ENCODE data around the gene GOSR1. TPM values are rescaled to one million over a fixed set of nuclear protein-coding genes. Genes with fewer than 3 reads are reported as not detected.
A peak's percentile ranks its signal among the peaks of the same experiment; 100 is the strongest.

Gene GOSR1
- total RNA-seq (10 to 100 TPM; 29.6 to 96.0 (median 50.2) TPM), polyA plus RNA-seq (10 to 100 TPM; 15.4 to 71.1 (median 21.3) TPM)
- long read RNA-seq, donor 1, full-length matches to known transcripts, result 11 of 11 reads
- long read RNA-seq, donor 1, partial matches to known transcripts, result 0 of 11 reads
- long read RNA-seq, donor 1, other reads (novel, unspliced or antisense), result 0 of 11 reads
- long read RNA-seq, donor 2, full-length matches to known transcripts, result 12 of 12 reads
- long read RNA-seq, donor 2, partial matches to known transcripts, result 0 of 12 reads
- long read RNA-seq, donor 2, other reads (novel, unspliced or antisense), result 0 of 12 reads
- long read RNA-seq, donor 3, full-length matches to known transcripts, result 15 of 15 reads
- long read RNA-seq, donor 3, partial matches to known transcripts, result 0 of 15 reads
- long read RNA-seq, donor 3, other reads (novel, unspliced or antisense), result 0 of 15 reads
- long read RNA-seq, donor 4, full-length matches to known transcripts, result 28 of 40 reads
- long read RNA-seq, donor 4, partial matches to known transcripts, result 5 of 40 reads
- long read RNA-seq, donor 4, other reads (novel, unspliced or antisense), result 7 of 40 reads
- long read RNA-seq, donor 5, full-length matches to known transcripts, result 31 of 58 reads
- long read RNA-seq, donor 5, partial matches to known transcripts, result 2 of 58 reads
- long read RNA-seq, donor 5, other reads (novel, unspliced or antisense), result 25 of 58 reads
- long read RNA-seq, donor 6, full-length matches to known transcripts, result 13 of 19 reads
- long read RNA-seq, donor 6, partial matches to known transcripts, result 4 of 19 reads
- long read RNA-seq, donor 6, other reads (novel, unspliced or antisense), result 2 of 19 reads
- long read RNA-seq, donor 7, full-length matches to known transcripts, result 12 of 12 reads
- long read RNA-seq, donor 7, partial matches to known transcripts, result 0 of 12 reads
- long read RNA-seq, donor 7, other reads (novel, unspliced or antisense), result 0 of 12 reads
- long read RNA-seq, donor 8, full-length matches to known transcripts, result 18 of 18 reads
- long read RNA-seq, donor 8, partial matches to known transcripts, result 0 of 18 reads
- long read RNA-seq, donor 8, other reads (novel, unspliced or antisense), result 0 of 18 reads
- long read RNA-seq, donor 9, full-length matches to known transcripts, result 8 of 8 reads
- long read RNA-seq, donor 9, partial matches to known transcripts, result 0 of 8 reads
- long read RNA-seq, donor 9, other reads (novel, unspliced or antisense), result 0 of 8 reads
- long read RNA-seq, donor 10, full-length matches to known transcripts, result 13 of 13 reads
- long read RNA-seq, donor 10, partial matches to known transcripts, result 0 of 13 reads
- long read RNA-seq, donor 10, other reads (novel, unspliced or antisense), result 0 of 13 reads

- peak; percentile 58 to 78 (median 77) for TF ChIP-seq CTCF (IDR thresholded peaks at IDR 0.05)
- TF ChIP-seq POLR2A (IDR thresholded peaks at IDR 0.05), result peak; percentile 35 to 70
- H3K27ac ChIP-seq, result peak within 1 kb of the TSS; percentile 91 to 96 (median 94)
- peaks cover 0 to 12% of the 10 kb centered on the region in 2 donors for H3K36me3 ChIP-seq (replicated peaks in 1 of 2)
- intact Hi-C loops (cut with DNase I), result loop anchor here in 1 of 2 donors (10.0 kb wide), 1 partner anchor 132 kb away; no protein-coding TSS in a partner anchor
- no peaks in the 10 kb centered on the region for H3K27me3 ChIP-seq
- peak; percentile 92 to 98 (median 97) for DNase-seq
- H3K4me1 ChIP-seq (replicated peaks in 1 of 2), result peaks cover 8 to 19% of the 10 kb centered on the region in 2 donors
- H3K4me3 ChIP-seq, result peak within 1 kb of the TSS; percentile 75 to 100 (median 99)
- 0 to 1% (median 1%) methylated on average over 33 to 37 of the region's 37 CpGs for WGBS, 4 donors
- H3K9me3 ChIP-seq (replicated peaks in 1 of 3), result no peaks in the 10 kb centered on the region
These were observed at the start of gene GOSR1 for GRCh38 chr17:30477083-30477773. TSS of gene GOSR1 (plus strand) at chr17:30477408. CDS start at chr17:30477434, 26 bp downstream.

GRCh38 chr17:30427611-30428010, 49.6 kb upstream of the GOSR1 start:
- peaks cover 0 to 6% of the 10 kb centered on the region in 2 donors for H3K4me1 ChIP-seq (replicated peaks in 1 of 2)
- DNase-seq, result no peak
- 91 to 100% (median 95%) methylated on average over 1 of the region's 1 CpG for WGBS, 4 donors
- TF ChIP-seq CTCF (IDR thresholded peaks at IDR 0.05), result no peak
- no peak for TF ChIP-seq POLR2A (IDR thresholded peaks at IDR 0.05)
- no peak overlapping the region for H3K4me3 ChIP-seq
- no peak overlapping the region for H3K27ac ChIP-seq
- intact Hi-C loops (cut with DNase I), result no loop called here
- peaks cover 0 to 13% of the 10 kb centered on the region in 2 donors for H3K36me3 ChIP-seq (replicated peaks in 1 of 2)
- H3K27me3 ChIP-seq, result no peaks in the 10 kb centered on the region
- H3K9me3 ChIP-seq (replicated peaks in 1 of 3), result no peaks in the 10 kb centered on the region

- Histone ChIP-seq H3K4me1 (replicated peaks in 1 of 2) (peaks cover 0 to 6% of the 10 kb centered on the region in 2 donors), H3K36me3 (replicated peaks in 1 of 2) (no peaks in the 10 kb centered on the region), H3K27me3 (no peaks in the 10 kb centered on the region), H3K4me3 (no peak overlapping the region), H3K9me3 (replicated peaks in 1 of 3) (no peaks in the 10 kb centered on the region), H3K27ac (peak overlapping the region in 1 of 5 donors; percentile 23)
- intact Hi-C loops (cut with DNase I), result no loop called here
- no peak for TF ChIP-seq CTCF (IDR thresholded peaks at IDR 0.05)
- no peak for TF ChIP-seq POLR2A (IDR thresholded peaks at IDR 0.05)
- WGBS, 4 donors, result 65 to 85% (median 79%) methylated on average over 1 of the region's 1 CpG
- no peak for DNase-seq
These were observed 48.1 kb upstream of the GOSR1 start for GRCh38 chr17:30429155-30429554.
